Right lobe of liver (tissue), 6 donors: ENCODE data around the gene SF1. TPM values are rescaled to one million over a fixed set of nuclear protein-coding genes. Genes with fewer than 3 reads are reported as not detected.

ENCODE experiments used
- ATAC-seq, 4 donors: fragments of 200-7000 bp; cut with Tn5 transposase; one replicate each; pipeline ENCODE4 v1.9.1; 2020; ENCODE audit warnings: mild to moderate bottlenecking in 4 of 4, moderate library complexity in 4 of 4
- DNase-seq, 3 donors: peaks; one replicate each; pipeline ENCODE4 v3.0.0-alpha.2; 2020
- H3K27ac ChIP-seq, 3 donors: fragments of 200-600 bp; one replicate each; pipeline ENCODE4 v1.8.0; 2022
- H3K27me3 ChIP-seq, 2 donors: fragments of 200-600 bp; one replicate each; pipeline ENCODE4 v1.8.0; 2022
- H3K36me3 ChIP-seq, 4 donors: fragments of 200-600 bp; sonication (generic) in 1 of 4; one replicate each; pipeline versions ENCODE4 v1.5.1 to v1.8.0; 2017 to 2022; ENCODE audit warnings: control low read depth in 1 of 4
- H3K4me1 ChIP-seq, 4 donors: fragments of 200-600 bp; sonication (generic) in 1 of 4; one replicate each; pipeline versions ENCODE4 v1.5.1 to v1.8.0; 2017 to 2022; ENCODE audit warnings: control low read depth in 1 of 4
- H3K4me3 ChIP-seq, 3 donors: fragments of 200-600 bp; one replicate each; pipeline ENCODE4 v1.8.0; 2022
- H3K9me3 ChIP-seq, 4 donors: fragments of 200-600 bp; sonication (generic) in 1 of 4; one replicate each; pipeline versions ENCODE4 v1.5.1 to v1.8.0; 2017 to 2022; ENCODE audit warnings: control low read depth in 1 of 4
- CTCF ChIP-seq, 4 donors: fragments of 200-600 bp in 3 of 4; fragments of 450-650 bp in 1 of 4; IDR thresholded peaks; one replicate each; pipeline versions ENCODE4 v1.5.1 to v1.8.0; 2016 to 2022; ENCODE audit warnings: antibody characterized with exemption in 4 of 4, mild to moderate bottlenecking in 2 of 4
- POLR2A ChIP-seq: fragments of 450-650 bp; IDR thresholded peaks from one replicate; pipeline ENCODE4 v1.6.1; 2017; ENCODE audit warnings: antibody characterized with exemption, mild to moderate bottlenecking
- WGBS: methylation state at CpG from one replicate; pipeline ENCODE4 v1.1.6; 2018; ENCODE audit warnings: low coverage, low lambda C conversion rate; ENCODE audit not compliant: insufficient coverage; ENCODE audit errors: missing lambda C conversion rate; 5-methylcytosine and 5-hydroxymethylcytosine counted together
- intact Hi-C, 2 donors: fragments of 100-400 bp; cut with DNase I; formaldehyde crosslinking; loops; one replicate each; pipeline versions ENCODE4 v1.11.2 to v1.14.1; 2022
- total RNA-seq, 6 experiments: library from RNA; depleted of rRNA in 2 of 6; stranded (reverse); fragments of >200 nt in 2 of 6; fragmentation: NEBNext Ultra II Directional in 3 of 6; extraction: Animal tissue kit (Norgen Biotek cat#: 25700) in 3 of 6; gene quantifications; one replicate each; pipeline versions ENCODE4 v1.1.0 to v1.2.4, GENCODE V29; 2016 to 2023
- donor health status: DM: no; HTN: yes; CAD: no.
- donor health status: DM: no; HTN: no; CAD: no.
- donor health status: DM: no; HTN: no; CAD: no.
- donor health status: DM: no; HTN: yes; CAD: no.
- donor health status: DM: no; HTN: yes; CAD: no.

The SF1 gene
- total RNA-seq, 6 experiments from 2014 or later: 92.7 to 164 (median 141) TPM

GRCh38 chr11:64801561-64802369 is 23.4 kb upstream of the SF1 start:
- peak overlapping the region in 1 of 3 donors; percentile 67 for H3K4me3 ChIP-seq

GRCh38 chr11:64801158-64801464 is 22.8 kb upstream of the SF1 start:
- no peak overlapping the region for H3K4me3 ChIP-seq
- no peak for DNase-seq
- ATAC-seq: no peak
- no peaks in the 10 kb centered on the region for H3K27me3 ChIP-seq
- TF ChIP-seq POLR2A (no peak), CTCF (IDR thresholded peaks at IDR 0.05) (no peak)
- 78% methylated on average over 6 of the region's 9 CpGs for WGBS
- H3K36me3 ChIP-seq: peaks cover 0 to 15% (median under 1%) of the 10 kb centered on the region in 4 donors
- no peaks in the 10 kb centered on the region for H3K9me3 ChIP-seq
- intact Hi-C loops: no loop called here
- peaks cover 0 to 10% (median 4%) of the 10 kb centered on the region in 4 donors for H3K4me1 ChIP-seq
- H3K27ac ChIP-seq: no peak overlapping the region

More at GRCh38 chr11:64801561-64802369, 23.4 kb upstream of the SF1 start:
- intact Hi-C loops: no loop called here
- WGBS: 30% methylated on average over 5 of the region's 13 CpGs
- Histone ChIP-seq H3K4me1 (peaks cover 0 to 10% (median 4%) of the 10 kb centered on the region in 4 donors), H3K36me3 (peaks cover 0 to 15% (median under 1%) of the 10 kb centered on the region in 4 donors), H3K27ac (peak overlapping the region; percentile 0 to 37 (median 8)), H3K9me3 (no peaks in the 10 kb centered on the region), H3K27me3 (no peaks in the 10 kb centered on the region)
- ATAC-seq (no peak), DNase-seq (peak in 1 of 3 donors; percentile 53)
- TF ChIP-seq POLR2A (no peak), CTCF (IDR thresholded peaks at IDR 0.05) (no peak)

GRCh38 chr11:64800303-64801157 is 22.2 kb upstream of the SF1 start:
- intact Hi-C loops: no loop called here
- no peaks in the 10 kb centered on the region for H3K27me3 ChIP-seq
- no peaks in the 10 kb centered on the region for H3K9me3 ChIP-seq
- peaks cover 0 to 14% (median under 1%) of the 10 kb centered on the region in 4 donors for H3K36me3 ChIP-seq
- peaks cover 0 to 10% (median 4%) of the 10 kb centered on the region in 4 donors for H3K4me1 ChIP-seq
- H3K27ac ChIP-seq: no peak overlapping the region
- no peak overlapping the region for H3K4me3 ChIP-seq
- ATAC-seq: no peak
- DNase-seq: peak in 1 of 3 donors; percentile 58
- 56% methylated on average over 8 of the region's 26 CpGs for WGBS
- TF ChIP-seq POLR2A (no peak), CTCF (IDR thresholded peaks at IDR 0.05) (no peak)

- Histone ChIP-seq H3K4me1 (peaks cover 0 to 10% (median 4%) of the 10 kb centered on the region in 4 donors), H3K27ac (no peak overlapping the region), H3K9me3 (no peaks in the 10 kb centered on the region), H3K27me3 (no peaks in the 10 kb centered on the region), H3K36me3 (peaks cover 0 to 6% (median 0%) of the 10 kb centered on the region in 4 donors), H3K4me3 (no peak overlapping the region)
- intact Hi-C loops: no loop called here
- TF ChIP-seq CTCF (IDR thresholded peaks at IDR 0.05): no peak
- no peak for TF ChIP-seq POLR2A
- DNase-seq (no peak), ATAC-seq (no peak)
- WGBS: 79% methylated on average over 6 of the region's 14 CpGs
Measured at GRCh38 chr11:64799623-64800302, 21.4 kb upstream of the SF1 start.
